Measurements from ENCODE around the gene SPEF2.

GRCh38 chr5:35608881-35609779 is 8.5 kb upstream of the SPEF2 start:
- TF ChIP-seq EZH2 (IDR thresholded peaks at IDR 0.05; ENCODE audit: borderline replicate concordance, low read length) = no peak
- TF ChIP-seq, protein P1, sequence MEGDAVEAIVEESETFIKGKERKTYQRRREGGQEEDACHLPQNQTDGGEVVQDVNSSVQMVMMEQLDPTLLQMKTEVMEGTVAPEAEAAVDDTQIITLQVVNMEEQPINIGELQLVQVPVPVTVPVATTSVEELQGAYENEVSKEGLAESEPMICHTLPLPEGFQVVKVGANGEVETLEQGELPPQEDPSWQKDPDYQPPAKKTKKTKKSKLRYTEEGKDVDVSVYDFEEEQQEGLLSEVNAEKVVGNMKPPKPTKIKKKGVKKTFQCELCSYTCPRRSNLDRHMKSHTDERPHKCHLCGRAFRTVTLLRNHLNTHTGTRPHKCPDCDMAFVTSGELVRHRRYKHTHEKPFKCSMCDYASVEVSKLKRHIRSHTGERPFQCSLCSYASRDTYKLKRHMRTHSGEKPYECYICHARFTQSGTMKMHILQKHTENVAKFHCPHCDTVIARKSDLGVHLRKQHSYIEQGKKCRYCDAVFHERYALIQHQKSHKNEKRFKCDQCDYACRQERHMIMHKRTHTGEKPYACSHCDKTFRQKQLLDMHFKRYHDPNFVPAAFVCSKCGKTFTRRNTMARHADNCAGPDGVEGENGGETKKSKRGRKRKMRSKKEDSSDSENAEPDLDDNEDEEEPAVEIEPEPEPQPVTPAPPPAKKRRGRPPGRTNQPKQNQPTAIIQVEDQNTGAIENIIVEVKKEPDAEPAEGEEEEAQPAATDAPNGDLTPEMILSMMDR (IDR thresholded peaks at IDR 0.05; ENCODE audit: low read length) = no peak
